ENCODE data around the gene ABHD10.

The ABHD10 gene

DNA sequence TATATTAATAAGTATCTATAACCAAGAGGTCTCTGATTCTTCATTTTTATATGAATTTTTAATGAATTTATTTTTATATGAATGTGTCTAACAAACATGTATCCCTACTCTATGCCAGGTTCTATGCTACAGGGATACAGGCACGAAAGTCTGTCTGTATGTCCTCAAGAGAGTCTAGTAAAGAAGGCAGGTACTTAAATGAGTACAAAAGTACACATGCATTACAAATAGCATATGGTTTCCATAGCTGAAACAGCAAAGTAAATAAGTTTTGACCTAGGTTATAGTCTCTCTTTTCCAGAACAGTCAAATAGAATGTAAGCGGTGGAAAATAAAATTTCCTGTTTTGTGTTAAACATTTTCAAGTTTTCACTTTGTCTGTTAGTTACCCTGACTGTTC lies 13.3 kb upstream of the ABHD10 start:
- DNase-seq (ENCODE audit: low read depth in 3 of 3) = no peak

DNA sequence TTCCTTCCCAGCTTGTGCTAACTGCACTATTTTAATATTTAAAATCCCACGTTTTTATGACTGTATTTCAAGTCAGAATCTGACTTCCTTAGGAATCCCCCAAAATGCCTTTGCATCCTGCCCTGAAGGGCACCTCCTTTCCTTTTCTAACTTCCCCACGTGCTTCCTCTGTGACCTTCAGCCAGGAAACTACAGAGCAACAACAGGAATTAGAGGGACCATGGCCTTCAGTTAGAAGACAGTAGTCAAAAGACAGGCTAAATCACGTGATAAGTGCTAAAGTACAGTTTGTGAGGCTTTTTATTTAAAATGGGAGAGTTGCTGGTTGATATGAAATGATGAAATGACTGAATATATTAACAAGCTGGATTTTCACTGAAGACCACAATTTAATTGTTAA lies 11.8 kb upstream of the ABHD10 start:
- DNase-seq (ENCODE audit: low read depth in 3 of 3) = no peak

DNA sequence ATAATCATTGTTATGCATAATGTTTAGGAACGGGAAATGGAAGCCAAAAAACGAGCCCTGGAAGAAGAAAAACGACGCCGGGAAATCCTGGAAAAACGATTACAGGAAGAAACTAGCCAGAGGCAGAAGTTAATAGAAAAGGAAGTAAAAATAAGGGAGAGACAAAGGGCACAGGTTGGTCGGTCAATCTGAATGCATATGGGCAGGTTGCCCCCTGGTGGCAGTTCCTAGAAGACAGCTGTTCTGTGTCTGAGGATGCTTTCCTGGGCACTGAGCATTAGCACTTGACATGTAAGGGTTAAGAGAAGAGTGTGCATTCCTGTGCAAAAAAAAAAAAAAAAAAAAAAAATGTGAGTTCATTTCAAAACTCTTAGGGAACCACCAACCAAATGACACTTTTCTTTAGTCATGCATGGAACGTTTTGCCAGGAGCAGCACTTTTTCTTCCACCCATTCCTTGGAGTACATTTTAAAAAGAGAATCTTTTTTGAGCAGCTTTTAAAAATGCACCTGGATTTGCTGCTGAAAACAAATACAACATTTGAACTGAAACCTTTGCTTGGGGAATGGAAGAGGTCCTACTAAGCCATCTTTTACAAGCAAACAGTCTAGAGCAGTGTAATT lies 11.1 kb upstream of the ABHD10 start:
- peak; percentile 54 to 70 (median 55) for DNase-seq (ENCODE audit: low read depth in 3 of 3)

DNA sequence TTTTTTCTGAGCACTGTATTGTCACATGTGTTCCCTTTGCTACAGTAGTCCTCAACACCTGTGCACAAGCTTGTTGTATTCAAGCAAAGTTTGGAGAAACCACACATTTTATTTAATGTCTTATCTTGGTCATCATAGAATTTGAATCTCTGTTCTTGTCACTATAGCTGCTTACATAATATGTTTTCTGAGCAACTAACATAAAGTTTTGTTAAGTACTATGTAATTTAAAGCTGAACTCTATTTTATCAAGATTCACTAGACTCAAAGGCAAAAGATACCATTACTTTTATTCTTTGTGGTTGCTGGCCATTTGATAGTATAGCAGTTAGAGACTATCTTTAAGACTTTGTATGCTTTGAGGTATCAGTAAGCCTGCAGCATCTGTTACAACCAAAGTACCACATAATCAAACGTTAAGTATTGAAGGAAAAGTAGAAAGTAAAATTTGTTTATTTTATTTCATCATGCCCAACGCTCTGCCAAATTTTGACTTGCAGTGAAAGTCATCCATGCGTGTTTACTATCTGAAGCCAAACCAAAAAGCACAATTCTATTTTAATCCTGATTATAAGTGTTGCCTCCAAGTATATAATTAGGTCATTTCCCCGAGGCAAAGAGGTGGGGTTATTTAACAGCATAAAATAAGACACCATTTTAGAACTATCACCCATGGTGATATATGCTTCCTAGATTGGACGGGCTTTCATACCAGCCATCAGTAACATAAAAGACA lies 10.3 kb upstream of the ABHD10 start:
- no peak for DNase-seq (ENCODE audit: low read depth in 3 of 3)

DNA sequence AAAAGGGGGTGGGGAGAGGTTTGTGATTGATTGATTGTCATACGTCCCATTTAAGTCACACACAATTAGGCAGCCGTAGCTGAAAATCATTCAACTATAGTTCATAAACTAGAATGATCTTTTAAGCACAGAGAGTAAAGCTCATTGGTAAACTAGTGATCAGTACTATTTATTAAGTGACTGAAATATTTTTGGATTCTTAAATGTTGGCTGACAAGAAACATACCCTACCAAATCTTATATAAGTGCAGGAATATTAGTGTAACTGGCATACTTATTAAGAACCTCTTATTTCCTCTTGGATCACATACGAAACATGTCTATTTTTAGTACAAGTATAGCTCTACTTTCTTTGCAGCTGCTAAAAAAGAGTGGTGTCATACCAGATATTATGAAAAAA lies 8.4 kb upstream of the ABHD10 start:
- no peak for DNase-seq (ENCODE audit: low read depth in 3 of 3)

DNA sequence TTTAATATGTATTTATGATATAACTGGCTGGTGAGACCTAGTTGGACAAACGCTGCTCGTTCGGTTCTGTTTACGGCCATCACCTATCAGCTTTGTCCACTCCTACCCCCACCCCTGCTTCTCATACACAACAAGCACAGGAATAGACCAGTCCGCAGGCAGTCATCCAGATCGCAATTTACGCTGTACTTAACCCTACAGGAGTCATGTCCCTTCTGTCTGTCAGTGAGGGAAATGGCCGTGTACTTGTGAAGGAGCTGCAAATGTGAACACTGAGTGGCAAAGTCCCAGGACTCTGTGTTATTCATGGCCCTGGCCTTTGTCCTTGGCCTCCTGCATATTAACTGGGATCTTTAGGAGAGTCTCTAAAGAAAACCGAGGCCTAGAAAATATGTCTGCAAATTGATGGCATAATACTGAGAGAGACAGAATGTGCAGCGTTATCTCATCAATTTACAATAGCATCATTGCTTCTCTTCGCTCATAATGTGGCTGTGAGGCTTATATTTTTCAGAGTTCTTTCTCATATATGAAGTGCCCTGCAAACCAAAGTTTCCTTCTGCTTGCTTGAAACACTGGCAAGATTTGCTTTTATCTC lies 7.2 kb upstream of the ABHD10 start:
- no peak for DNase-seq (ENCODE audit: low read depth in 3 of 3)

DNA sequence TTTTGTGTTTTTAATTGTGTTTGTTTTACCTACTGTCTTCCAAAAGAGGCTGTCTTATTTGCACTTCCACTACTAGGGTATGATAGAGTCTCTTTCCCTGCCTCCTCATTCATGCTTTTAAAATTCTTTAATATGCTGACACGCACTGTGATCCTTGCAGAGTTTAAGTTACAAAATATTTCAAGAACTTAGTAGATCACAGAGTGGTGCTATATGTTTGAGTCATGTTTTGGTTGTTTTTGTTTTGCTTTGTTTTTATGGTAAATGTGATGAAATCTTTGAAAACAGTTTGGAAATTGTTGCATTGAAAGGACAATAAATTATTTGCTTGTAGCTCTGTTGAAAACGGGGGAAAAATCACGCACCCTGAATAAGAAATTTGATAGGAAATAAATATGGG lies 5.9 kb upstream of the ABHD10 start:
- no peak for DNase-seq (ENCODE audit: low read depth in 3 of 3)

DNA sequence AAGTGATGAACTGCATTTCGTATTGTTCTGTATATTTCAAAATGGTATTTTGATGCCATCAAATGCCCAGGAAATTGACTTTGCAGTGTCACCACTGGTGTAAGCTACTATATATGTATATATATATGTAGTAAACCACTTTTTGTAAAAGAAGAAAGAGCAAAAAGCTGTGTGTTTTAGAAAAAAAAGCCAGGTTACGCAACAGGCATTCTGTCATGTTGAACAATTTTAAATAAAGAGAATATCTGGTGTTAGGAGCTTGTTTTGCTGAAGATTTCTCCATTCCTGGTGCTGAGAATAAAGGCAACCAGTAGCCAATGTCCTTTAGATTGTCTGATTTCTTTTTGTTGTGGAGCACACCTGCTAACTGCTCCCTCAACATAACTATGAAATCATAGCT lies 3.7 kb upstream of the ABHD10 start:
- DNase-seq (ENCODE audit: low read depth in 3 of 3) = no peak

DNA sequence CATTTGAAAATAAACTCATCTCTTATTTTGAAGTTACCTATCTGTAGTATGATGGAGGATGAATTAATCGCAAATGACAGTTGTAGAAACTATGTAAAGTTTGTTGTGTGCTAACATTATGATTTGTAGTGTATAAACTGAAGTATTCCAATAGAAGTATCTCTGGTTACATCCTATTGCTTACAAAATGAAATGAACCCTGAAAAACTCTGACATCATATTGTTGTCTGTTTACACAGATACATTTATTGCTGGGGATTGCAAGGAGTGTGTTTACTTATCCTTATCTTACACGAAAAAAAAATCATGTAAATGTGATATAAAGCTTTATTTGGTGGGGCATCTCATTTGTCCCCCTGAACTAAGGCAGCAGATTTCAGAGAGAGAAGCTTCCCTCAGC lies 2.6 kb upstream of the ABHD10 start:
- DNase-seq (ENCODE audit: low read depth in 3 of 3) = no peak

DNA sequence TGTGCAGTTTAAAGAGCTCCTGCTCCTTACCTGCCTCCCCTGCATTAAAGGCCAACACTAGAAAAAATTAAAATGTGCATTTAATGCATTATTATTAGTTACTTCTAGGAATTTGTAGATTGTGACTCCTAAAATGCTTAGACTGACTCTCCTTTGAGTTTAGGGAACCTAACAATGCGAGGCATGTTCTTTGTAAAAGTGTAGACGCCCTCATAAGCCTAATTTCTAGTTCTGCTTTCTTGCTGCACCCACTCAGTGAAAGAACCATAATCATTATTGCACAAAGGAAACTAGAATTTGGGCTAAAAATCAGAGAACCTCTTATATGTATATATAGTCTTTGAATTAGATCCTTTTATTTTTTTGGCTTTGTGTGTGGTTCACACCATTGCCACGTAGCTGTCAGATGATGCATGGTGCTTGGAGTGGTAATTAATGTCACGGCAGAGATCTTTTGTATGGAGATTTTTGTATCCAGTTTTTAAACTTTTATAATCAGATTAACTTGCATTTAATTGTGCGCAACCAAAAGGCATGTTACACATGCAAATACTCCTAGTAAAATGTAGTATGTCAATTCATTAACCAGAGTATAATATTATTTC lies 710 bp downstream of the ABHD10 start:
- no peak for DNase-seq (ENCODE audit: low read depth in 3 of 3)

DNA sequence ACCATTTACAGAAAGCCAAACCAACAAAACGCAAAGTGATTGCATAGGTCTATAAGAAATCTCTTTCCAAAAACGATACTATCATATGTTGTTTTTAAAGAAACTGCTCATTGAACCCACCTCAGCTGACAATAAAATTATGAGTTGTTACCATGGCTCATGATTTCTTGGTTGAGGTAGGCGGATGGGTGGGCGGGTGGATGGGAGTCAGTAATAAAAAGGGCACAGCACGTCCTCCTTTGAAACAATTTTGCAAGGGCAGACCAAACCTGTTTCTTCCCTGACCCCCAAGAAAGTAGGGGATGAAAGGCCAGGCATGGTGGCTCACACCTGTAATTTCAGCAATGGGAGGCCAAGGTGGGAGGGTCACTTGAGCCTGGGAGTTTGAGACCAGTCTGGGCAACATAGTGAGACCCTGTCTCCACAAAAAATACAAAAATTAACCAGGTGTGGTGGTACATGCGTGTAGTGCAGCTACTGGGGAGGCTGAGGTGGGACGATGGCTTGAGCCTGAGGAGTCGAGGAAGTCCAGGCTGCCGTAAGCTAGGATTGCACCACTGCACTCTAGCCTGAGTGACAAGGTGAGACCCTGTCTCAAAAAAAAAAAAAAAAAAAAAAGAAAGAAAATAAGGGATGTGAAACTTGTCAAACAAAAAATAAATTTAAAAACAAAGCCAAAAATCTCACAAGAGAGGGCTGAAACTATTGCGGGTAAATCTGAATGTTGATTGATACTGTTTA lies 2.1 kb downstream of the ABHD10 start:
- DNase-seq (ENCODE audit: low read depth in 3 of 3) = peak in 2 of 3 experiments; percentile 21 to 47

DNA sequence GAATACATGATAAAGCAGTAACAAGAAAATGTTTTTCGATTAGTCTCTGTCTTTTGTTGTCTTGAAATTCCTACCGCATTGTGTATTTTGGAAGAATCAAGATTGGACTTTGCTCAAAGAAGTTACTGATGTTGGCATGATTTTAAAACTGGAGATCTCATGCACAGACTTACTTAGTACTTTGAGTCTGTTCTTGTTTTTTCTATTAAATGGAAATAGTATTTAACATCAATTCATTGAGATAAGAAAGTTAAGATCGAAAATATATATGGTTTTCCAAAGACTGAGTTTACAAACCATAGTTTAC lies 2.6 kb downstream of the ABHD10 start:
- no peak for DNase-seq (ENCODE audit: low read depth in 3 of 3)

DNA sequence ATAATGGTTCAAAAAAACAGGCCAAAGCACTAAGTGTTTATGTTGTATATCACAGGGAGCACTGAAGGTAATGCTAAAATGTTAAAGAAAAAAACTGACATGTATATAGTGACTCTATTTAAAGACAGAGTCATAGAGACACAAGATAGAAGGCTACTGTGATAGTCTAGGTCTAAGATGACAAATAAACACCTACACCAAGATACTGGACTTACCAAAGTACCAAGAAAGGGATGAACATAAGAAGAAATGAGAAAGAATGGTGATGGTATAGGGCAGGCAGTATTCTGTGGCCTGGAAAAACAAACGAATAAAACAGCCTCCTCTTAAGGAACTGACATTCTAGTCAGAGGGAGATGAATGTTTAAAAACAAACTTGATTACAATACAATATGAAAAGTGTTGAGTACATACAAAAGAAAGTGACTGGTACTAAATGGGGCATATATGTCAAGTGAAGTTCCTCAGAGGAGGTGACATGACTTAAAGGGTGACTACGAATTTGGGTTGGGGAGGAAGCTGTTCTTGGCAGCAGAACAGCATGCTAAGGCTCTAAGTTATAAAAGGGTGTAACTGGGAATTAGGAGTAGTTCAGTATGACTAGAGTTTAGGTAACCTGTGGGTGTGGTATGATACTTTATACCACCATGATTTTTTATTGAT lies 5.9 kb downstream of the ABHD10 start:
- no peak for DNase-seq (ENCODE audit: low read depth in 3 of 3)

DNA sequence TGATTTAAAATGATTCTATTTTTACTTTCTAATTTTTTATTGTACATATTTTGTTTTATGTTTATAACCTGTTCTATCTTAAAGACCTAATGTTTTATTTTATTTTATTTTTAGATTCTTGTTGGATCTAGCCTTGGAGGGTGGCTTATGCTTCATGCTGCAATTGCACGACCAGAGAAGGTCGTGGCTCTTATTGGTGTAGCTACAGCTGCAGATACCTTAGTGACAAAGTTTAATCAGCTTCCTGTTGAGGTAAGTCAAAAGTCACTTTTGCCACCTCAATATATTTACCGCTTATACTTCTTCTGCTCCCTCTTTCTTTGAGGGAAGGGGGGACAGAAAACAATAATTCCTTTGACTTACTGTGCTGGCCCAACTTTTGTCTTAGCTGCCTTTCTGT lies 8.0 kb downstream of the ABHD10 start:
- no peak for DNase-seq (ENCODE audit: low read depth in 3 of 3)

DNA sequence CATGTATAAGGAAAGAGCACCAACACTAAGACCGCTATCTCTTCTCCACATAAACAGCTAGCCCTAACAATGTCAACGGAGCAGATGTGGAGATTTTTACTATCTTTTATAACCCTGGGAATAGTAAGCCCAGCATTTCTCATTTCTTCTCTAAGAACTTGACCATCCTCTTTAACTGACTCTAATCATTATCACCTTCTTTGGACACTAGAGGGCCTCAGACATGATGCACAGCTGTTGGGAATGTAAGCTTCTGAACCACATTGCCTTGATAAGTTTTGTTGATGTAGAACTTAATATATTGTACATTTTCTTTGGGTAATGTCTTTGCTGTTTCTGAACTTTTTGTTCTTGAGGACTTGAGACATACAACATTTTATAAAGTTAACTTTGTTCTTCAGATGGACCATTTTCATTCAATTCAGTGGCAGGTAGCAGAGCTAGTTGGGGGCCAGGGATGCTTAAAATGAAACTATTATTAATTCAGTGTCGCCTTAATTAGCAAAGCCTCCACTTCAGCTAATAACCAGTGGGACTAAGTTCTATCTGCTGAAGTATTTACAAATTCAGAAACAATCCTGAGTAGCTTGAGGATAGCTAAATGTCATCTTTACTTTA lies 10.3 kb downstream of the ABHD10 start:
- DNase-seq (ENCODE audit: low read depth in 3 of 3) = no peak

DNA sequence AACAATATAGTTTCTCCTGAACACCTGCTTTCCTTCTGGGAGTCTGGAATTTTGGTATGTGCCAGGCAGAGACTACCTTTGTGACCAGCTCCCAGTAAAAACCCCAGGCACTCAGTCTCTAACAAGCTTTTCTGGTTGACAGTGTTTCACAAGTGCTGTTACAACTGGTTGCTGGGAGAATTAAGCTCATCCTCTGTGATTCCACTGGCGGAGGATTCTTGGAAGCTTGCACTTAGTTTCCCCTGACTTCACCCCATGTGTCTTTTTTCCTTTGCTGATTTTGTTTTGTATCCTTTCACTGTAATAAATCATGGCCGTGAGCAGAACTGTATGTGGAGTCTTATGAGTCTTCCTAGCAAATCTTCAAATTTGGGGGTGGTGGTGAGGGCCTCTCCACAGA lies 14.2 kb downstream of the ABHD10 start:
- no peak for DNase-seq (ENCODE audit: low read depth in 3 of 3)

DNA sequence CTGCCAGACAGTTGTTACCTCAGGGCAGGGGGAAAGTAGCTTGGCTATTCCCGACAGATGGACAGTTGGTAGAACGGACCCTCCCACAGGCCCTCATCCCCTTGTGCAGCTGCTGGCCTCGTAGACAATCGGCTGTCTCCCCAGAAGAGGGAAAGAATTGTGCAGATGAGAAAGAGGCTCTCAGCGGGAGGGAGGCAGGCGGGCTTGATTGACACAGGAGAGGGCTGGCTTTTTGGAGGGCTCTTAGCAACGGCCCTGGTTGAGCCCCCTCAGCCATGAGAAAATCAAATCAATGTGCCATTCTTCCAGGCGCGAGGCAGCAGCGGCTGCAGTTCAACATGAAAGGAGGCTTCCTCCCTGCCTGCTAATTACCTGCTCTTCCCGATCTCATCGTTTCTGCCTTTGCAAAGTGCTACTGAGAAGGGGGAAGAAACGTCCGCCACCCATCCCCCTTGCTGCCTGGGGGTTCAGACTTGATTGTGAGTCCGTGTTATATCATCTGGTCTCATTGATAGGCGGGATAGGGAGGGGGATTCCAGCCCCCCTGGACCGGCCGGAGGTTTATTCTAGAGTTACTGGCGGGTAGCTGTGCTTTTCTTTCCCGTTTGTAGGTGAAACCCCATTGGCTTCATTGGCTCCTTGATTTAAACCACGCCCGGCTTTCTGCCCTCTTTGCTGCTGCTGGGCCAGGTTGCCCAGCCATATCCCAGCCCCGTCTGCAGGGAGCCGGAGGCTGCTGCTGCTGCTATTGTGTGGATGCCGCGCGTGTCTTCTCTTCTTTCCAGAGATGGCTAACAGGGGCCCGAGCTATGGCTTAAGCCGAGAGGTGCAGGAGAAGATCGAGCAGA lies 20.0 kb downstream of the ABHD10 start, which contains the start of gene TAGLN3:
Gene TAGLN3, plus strand, starts transcription at position 287 of the 848 bp plus-strand sequence. Its CDS starts 501 bp downstream, at position 788.
- no peak for DNase-seq (ENCODE audit: low read depth in 3 of 3)

DNA sequence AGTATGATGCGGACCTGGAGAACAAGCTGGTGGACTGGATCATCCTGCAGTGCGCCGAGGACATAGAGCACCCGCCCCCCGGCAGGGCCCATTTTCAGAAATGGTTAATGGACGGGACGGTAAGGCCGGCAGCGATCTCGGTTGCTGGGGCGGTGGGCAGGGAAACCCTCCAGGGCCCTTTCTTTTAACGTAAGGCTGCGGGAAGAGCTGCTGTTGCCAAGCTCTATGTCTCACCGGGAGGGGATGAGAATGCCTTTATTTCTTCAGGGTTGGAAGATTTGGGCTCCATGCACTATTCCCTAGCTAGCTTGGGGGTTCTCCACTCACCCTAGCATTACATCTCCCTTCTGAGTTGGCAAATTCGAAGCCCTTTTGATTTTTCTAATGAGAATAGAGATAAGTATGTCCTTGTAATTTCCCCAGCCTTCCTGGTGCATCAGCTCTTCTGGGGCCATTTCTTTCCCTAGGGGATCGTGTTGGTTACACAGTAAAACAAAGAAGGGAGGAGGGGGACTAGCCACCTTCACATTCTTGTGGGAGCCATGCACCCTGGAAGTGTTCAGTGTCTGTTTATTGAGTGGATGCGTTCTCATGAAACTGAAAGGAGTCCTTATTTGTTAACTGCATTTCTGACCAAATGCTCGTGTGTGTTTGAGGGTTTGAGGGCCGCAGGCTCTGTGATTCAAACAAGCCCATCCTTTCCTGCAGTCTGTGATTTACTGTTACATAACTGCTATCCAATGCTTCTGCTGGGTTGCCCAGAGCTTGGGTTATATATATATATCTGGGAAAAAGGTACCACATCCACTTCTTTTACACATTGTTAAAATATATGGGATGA lies 20.9 kb downstream of the ABHD10 start:
- no peak for DNase-seq (ENCODE audit: low read depth in 3 of 3)

DNA sequence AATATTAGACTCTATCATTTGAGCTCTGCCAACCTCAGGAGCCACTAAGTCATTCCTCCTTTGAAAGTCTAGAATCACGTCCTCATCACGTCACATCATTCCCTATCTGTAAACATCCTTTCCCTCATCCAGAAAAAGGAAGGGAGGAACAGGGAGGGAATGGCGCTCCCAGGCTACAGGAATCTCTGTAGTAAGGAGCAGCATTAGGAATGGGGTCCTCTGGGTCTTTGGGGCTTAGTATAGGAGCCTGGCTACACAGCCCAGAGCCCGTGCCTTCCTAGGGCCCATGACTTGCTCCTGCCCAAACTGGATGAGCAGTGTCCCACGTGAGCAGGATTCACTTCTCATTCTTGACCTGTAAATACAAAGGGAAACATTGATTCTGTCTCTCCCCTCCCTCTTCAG lies 21.5 kb downstream of the ABHD10 start:
- no peak for DNase-seq (ENCODE audit: low read depth in 3 of 3)
